Natural killer cell (primary cell): ENCODE results near the gene SLC18A3. TPM values are rescaled to one million over a fixed set of nuclear protein-coding genes. Genes with fewer than 3 reads are reported as not detected.

Experiments used
- ATAC-seq, 3 donors: fragments of 150-1000 bp in 2 of 3; fragments of 200-7000 bp in 1 of 3; cut with Tn5 transposase; 1 replicate in 1 of 3; 2 replicates in 2 of 3; pipeline ENCODE4 v1.10.0; 2021; ENCODE audit warnings: mild to moderate bottlenecking in 2 of 3, moderate library complexity in 2 of 3
- DNase-seq, 2 donors: peaks; one replicate each; pipeline versions ENCODE4 v3.0.0 to v3.0.0-alpha.2; 2013 to 2021; ENCODE audit warnings: mixed read lengths in 1 of 2
- H3K27ac ChIP-seq: one replicate; pipeline ENCODE4 v1.5.1; 2013; ENCODE audit warnings: mild to moderate bottlenecking, low read length
- H3K27me3 ChIP-seq: one replicate; pipeline ENCODE4 v1.6.1; 2013; ENCODE audit warnings: low read length; ENCODE audit not compliant: control insufficient read depth, insufficient read depth
- H3K36me3 ChIP-seq: one replicate; pipeline ENCODE4 v1.6.1; 2013; ENCODE audit warnings: low read length; ENCODE audit not compliant: control insufficient read depth, insufficient read depth
- H3K4me1 ChIP-seq: one replicate; pipeline ENCODE4 v1.6.1; 2013; ENCODE audit warnings: low read length; ENCODE audit not compliant: control insufficient read depth, insufficient read depth
- H3K4me3 ChIP-seq: one replicate; pipeline ENCODE4 v1.5.1; 2013; ENCODE audit warnings: low read length
- H3K9me3 ChIP-seq: one replicate; pipeline ENCODE4 v1.6.1; 2013; ENCODE audit warnings: low read length; ENCODE audit not compliant: control insufficient read depth, insufficient read depth
- H3K27ac Mint-ChIP-seq, 2 donors: one replicate each; pipeline ENCODE4 v1.8.0; 2022; ENCODE audit warnings: mild to moderate bottlenecking in 2 of 2, mixed read lengths in 2 of 2, moderate library complexity in 1 of 2
- H3K27me3 Mint-ChIP-seq, 2 donors: one replicate each; pipeline ENCODE4 v1.8.0; 2022; ENCODE audit warnings: low read depth in 2 of 2, mixed read lengths in 2 of 2
- H3K36me3 Mint-ChIP-seq: one replicate; pipeline ENCODE4 v1.8.0; 2022; ENCODE audit warnings: mixed read lengths
- H3K4me1 Mint-ChIP-seq, 2 donors: one replicate each; pipeline ENCODE4 v1.8.0; 2022; ENCODE audit warnings: mixed read lengths in 2 of 2
- H3K4me3 Mint-ChIP-seq: one replicate; pipeline ENCODE4 v1.8.0; 2022; ENCODE audit warnings: mild to moderate bottlenecking, moderate library complexity, mixed read lengths
- H3K9me3 Mint-ChIP-seq, 2 donors: one replicate each; pipeline ENCODE4 v1.8.0; 2022; ENCODE audit warnings: mixed read lengths in 2 of 2
- CTCF ChIP-seq: fragments of 200-600 bp; IDR thresholded peaks from one replicate; pipeline ENCODE4 v1.8.0; 2022; ENCODE audit warnings: antibody characterized with exemption
- WGBS: methylation state at CpG from one replicate; pipeline ENCODE4 v1.1.7; 2013; ENCODE audit warnings: missing lambda C conversion rate; ENCODE audit not compliant: insufficient coverage; 5-methylcytosine and 5-hydroxymethylcytosine counted together
- intact Hi-C: fragments of 100-400 bp; cut with micrococcal nuclease; formaldehyde crosslinking; loops from one replicate; pipeline ENCODE4 v1.14.2; 2022
- total RNA-seq, 4 donors: library from RNA; stranded (reverse); fragments of 120-200 nt in 1 of 4; gene quantifications; one replicate each; pipeline versions ENCODE4 v1.2.3 to v1.2.4, GENCODE V29; 2013 to 2022

Gene SLC18A3
- total RNA-seq, 3 donors from 2014 or later (not counting 1 experiment from before 2014, with no cell fraction given), result not detected

- no peak overlapping the region for H3K4me3 ChIP-seq
- Mint-ChIP-seq H3K9me3 (no peaks in the 10 kb centered on the region), H3K4me3 (no peak overlapping the region), H3K4me1 (no peaks in the 10 kb centered on the region), H3K36me3 (no peaks in the 10 kb centered on the region), H3K27ac (no peak overlapping the region), H3K27me3 (peaks cover 0 to 6% of the 10 kb centered on the region in 2 donors)
- H3K27me3 ChIP-seq, result no peaks in the 10 kb centered on the region
- no peaks in the 10 kb centered on the region for H3K36me3 ChIP-seq
- H3K4me1 ChIP-seq, result no peaks in the 10 kb centered on the region
- intact Hi-C loops, result no loop called here
- DNase-seq (no peak), ATAC-seq (no peak)
- WGBS, result 82% methylated on average over 7 of the region's 7 CpGs
- H3K9me3 ChIP-seq, result no peaks in the 10 kb centered on the region
- TF ChIP-seq CTCF, result no peak
- H3K27ac ChIP-seq, result no peak overlapping the region
Observed at GRCh38 chr10:49627038-49627437, 16.9 kb downstream of the SLC18A3 start.

- Mint-ChIP-seq H3K36me3 (no peaks in the 10 kb centered on the region), H3K27me3 (peaks cover 0 to 8% of the 10 kb centered on the region in 2 donors), H3K9me3 (no peaks in the 10 kb centered on the region), H3K27ac (no peak overlapping the region), H3K4me3 (no peak overlapping the region), H3K4me1 (no peaks in the 10 kb centered on the region)
- DNase-seq (no peak), ATAC-seq (no peak)
- no peak for TF ChIP-seq CTCF
- no peaks in the 10 kb centered on the region for H3K9me3 ChIP-seq
- WGBS, result 88% methylated on average over 17 of the region's 18 CpGs
- H3K4me1 ChIP-seq, result no peaks in the 10 kb centered on the region
- no peak overlapping the region for H3K27ac ChIP-seq
- no peaks in the 10 kb centered on the region for H3K27me3 ChIP-seq
- intact Hi-C loops, result no loop called here
- no peaks in the 10 kb centered on the region for H3K36me3 ChIP-seq
- H3K4me3 ChIP-seq, result no peak overlapping the region
Observed at GRCh38 chr10:49627644-49628247, 17.6 kb downstream of the SLC18A3 start.

- H3K27ac Mint-ChIP-seq, result no peak overlapping the region
Observed at GRCh38 chr10:49628599-49628998, 18.5 kb downstream of the SLC18A3 start.

More at GRCh38 chr10:49628599-49628998, 18.5 kb downstream of the SLC18A3 start:
- intact Hi-C loops, result no loop called here
- Mint-ChIP-seq H3K36me3 (no peaks in the 10 kb centered on the region), H3K27me3 (peaks cover 0 to 8% of the 10 kb centered on the region in 2 donors), H3K4me3 (no peak overlapping the region), H3K4me1 (no peaks in the 10 kb centered on the region), H3K9me3 (no peaks in the 10 kb centered on the region)
- 88% methylated on average over 8 of the region's 8 CpGs for WGBS
- no peaks in the 10 kb centered on the region for H3K36me3 ChIP-seq
- H3K27ac ChIP-seq, result no peak overlapping the region
- no peaks in the 10 kb centered on the region for H3K27me3 ChIP-seq
- TF ChIP-seq CTCF, result no peak
- no peaks in the 10 kb centered on the region for H3K4me1 ChIP-seq
- no peak overlapping the region for H3K4me3 ChIP-seq
- no peak for ATAC-seq
- H3K9me3 ChIP-seq, result no peaks in the 10 kb centered on the region
- no peak for DNase-seq
